ENCODE measurements around the gene LRRC10.
A peak's percentile ranks its signal among the peaks of the same experiment; 100 is the strongest.

Gene LRRC10

DNA sequence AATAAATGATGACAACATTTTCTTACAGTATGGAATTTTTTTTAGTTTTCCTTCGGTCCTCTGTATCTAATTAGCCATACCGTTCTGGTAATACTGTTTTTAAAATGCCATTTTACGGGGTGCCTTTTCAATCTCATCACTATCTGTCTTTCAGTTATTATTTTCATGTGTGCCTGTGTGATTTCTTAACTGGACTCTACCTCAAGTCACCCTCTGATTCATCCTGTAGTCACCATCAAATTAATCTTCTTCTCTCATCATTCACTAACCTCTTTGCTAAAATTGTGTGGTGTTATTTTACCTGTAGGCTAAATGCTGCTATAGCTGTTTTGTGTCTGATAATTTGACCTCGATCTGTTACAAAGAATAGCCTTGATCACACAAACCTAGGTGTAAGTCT, 41.5 kb downstream of the LRRC10 start:
- DNase-seq (ENCODE audit: low read depth): peak; percentile 22

DNA sequence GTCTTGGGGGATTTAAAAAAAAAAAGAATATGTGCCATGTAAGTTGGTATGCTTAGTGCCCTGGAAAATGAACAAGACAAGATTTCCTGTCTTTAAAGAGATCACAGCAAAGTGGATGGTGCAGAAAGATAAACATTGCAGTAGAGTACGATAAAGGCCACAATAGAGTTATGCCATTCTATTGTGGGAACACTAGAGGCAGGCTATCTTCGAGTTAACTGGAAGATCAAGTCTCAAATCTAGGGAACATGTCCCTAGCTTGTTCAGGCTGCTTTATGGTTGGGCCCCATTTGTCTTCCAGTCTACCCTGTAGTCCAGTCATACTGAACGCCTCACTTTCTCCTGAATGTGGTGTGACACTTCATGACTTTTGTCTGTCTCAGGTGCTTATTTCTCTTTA, 44.1 kb downstream of the LRRC10 start:
- no peak for DNase-seq (ENCODE audit: low read depth)

DNA sequence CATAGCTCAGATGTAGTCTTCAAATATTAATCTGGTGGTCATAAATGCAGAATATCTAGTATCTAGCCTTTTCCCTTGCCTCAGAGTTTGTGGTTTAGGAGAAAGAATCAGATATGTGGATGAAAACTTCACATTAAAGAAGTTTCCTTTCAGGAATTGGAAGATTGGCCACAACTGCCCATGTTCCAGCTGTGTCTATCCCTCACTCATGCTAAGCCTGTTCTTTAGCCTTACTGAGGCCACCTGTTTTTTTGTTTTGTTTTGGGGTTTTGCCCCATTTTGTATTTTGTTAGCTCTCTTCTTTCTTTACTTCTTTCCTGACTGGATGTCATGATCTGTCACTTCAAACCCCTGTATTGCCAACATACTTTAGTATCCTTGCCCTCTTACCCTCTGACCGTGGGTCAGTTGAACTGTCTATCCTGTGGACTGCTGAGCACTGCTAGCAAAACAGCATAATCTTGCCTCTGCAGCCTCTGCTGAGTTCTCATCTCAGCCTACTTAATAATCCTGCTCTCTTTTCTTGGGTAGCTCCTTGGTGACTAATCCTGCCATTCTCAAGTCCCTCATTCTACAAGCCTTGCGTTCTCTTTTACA, 47.4 kb downstream of the LRRC10 start:
- no peak for DNase-seq (ENCODE audit: low read depth)

All from amniotic epithelial cell (primary cell).